Smooth muscle cell (in vitro differentiated cells): ENCODE data around the gene CPT2. TPM values are rescaled to one million over a fixed set of nuclear protein-coding genes. Genes with fewer than 3 reads are reported as not detected.

Source experiments
- DNase-seq: peaks from one replicate; lab custom pipeline; 2025; ENCODE audit not compliant: unreplicated experiment; lab: John Stamatoyannopoulos, UW
- H2AFZ ChIP-seq: fragments of 200-600 bp; sonication (generic); 2 replicates; pipeline ENCODE4 v1.6.0; 2016; ENCODE audit warnings: antibody characterized with exemption, low read depth, mild to moderate bottlenecking
- H3F3A ChIP-seq: fragments of 200-600 bp; sonication (generic); 2 replicates; pipeline ENCODE4 v1.6.0; 2017; ENCODE audit warnings: antibody characterized with exemption, low read depth
- H3K27ac ChIP-seq: fragments of 200-600 bp; sonication (generic); 2 replicates; pipeline ENCODE4 v1.5.1; 2016; ENCODE audit warnings: low read depth, mild to moderate bottlenecking
- H3K27me3 ChIP-seq: fragments of 200-600 bp; sonication (generic); 2 replicates; pipeline ENCODE4 v1.6.1; 2016; ENCODE audit warnings: low read depth, mild to moderate bottlenecking
- H3K36me3 ChIP-seq: fragments of 200-600 bp; sonication (generic); 2 replicates; pipeline ENCODE4 v1.5.1; 2016; ENCODE audit warnings: low read depth
- H3K4me1 ChIP-seq: fragments of 200-600 bp; sonication (generic); 2 replicates; pipeline ENCODE4 v1.5.1; 2016; ENCODE audit warnings: low read depth
- H3K4me2 ChIP-seq: fragments of 200-600 bp; sonication (generic); 2 replicates; pipeline ENCODE4 v1.6.0; 2016; ENCODE audit warnings: mild to moderate bottlenecking
- H3K4me3 ChIP-seq: fragments of 200-600 bp; sonication (generic); 2 replicates; pipeline ENCODE4 v1.5.1; 2016; ENCODE audit warnings: mild to moderate bottlenecking
- H3K79me2 ChIP-seq: fragments of 200-600 bp; sonication (generic); 2 replicates; pipeline ENCODE4 v1.6.0; 2016; ENCODE audit warnings: low read depth, mild to moderate bottlenecking
- H3K9ac ChIP-seq: fragments of 200-600 bp; sonication (generic); 2 replicates; pipeline ENCODE4 v1.6.0; 2016; ENCODE audit warnings: low read depth
- H3K9me3 ChIP-seq: fragments of 200-600 bp; sonication (generic); replicated peaks from 2 replicates; pipeline ENCODE4 v1.5.1; 2016; ENCODE audit warnings: low read depth
- H4K20me1 ChIP-seq: fragments of 200-600 bp; sonication (generic); 2 replicates; pipeline ENCODE4 v1.6.0; 2016; ENCODE audit warnings: low read depth
- CTCF ChIP-seq: fragments of 200-600 bp; sonication (generic); IDR thresholded peaks from 2 replicates; pipeline ENCODE4 v1.5.1; 2017; ENCODE audit warnings: borderline replicate concordance, mild to moderate bottlenecking, antibody characterized with exemption; ENCODE audit not compliant: insufficient read depth, poor library complexity, severe bottlenecking
- WGBS: methylation state at CpG from one replicate; pipeline ENCODE4 v1.1.7; 2016; ENCODE audit warnings: low lambda C conversion rate; 5-methylcytosine and 5-hydroxymethylcytosine counted together
- polyA plus RNA-seq: library from polyadenylated mRNA; unstranded; fragments of >200 nt; fragmentation: Nextera tagmentation; extraction: Ambion mirVana; gene quantifications from 2 replicates; pipeline ENCODE4 v1.2.1, GENCODE V29; 2016
- total RNA-seq: library from RNA; depleted of rRNA; stranded (reverse); fragments of >200 nt; gene quantifications from 2 replicates; pipeline ENCODE4 v1.2.3, GENCODE V29; 2014

CPT2 gene
- total and polyA plus RNA-seq, 2 experiments from 2014 or later, result 13.3 to 15.7 TPM

GRCh38 chr1:53188099-53188498 is 8.5 kb upstream of the CPT2 start:
- H2AFZ ChIP-seq, result no peak overlapping the region
- no peak for DNase-seq
- WGBS, result 86% methylated on average over 4 of the region's 4 CpGs
- no peak overlapping the region for H3K27ac ChIP-seq
- no peak for TF ChIP-seq CTCF
- no peaks in the 10 kb centered on the region for H3K79me2 ChIP-seq
- H3K4me3 ChIP-seq, result no peak overlapping the region
- peaks cover 3% of the 10 kb centered on the region for H3K4me1 ChIP-seq
- H3K9ac ChIP-seq, result no peak overlapping the region
- H3F3A ChIP-seq, result no peaks in the 10 kb centered on the region
- H3K36me3 ChIP-seq, result no peaks in the 10 kb centered on the region
- no peaks in the 10 kb centered on the region for H3K27me3 ChIP-seq
- no peaks in the 10 kb centered on the region for H3K9me3 ChIP-seq
- no peak overlapping the region for H3K4me2 ChIP-seq
- no peaks in the 10 kb centered on the region for H4K20me1 ChIP-seq

DNA sequence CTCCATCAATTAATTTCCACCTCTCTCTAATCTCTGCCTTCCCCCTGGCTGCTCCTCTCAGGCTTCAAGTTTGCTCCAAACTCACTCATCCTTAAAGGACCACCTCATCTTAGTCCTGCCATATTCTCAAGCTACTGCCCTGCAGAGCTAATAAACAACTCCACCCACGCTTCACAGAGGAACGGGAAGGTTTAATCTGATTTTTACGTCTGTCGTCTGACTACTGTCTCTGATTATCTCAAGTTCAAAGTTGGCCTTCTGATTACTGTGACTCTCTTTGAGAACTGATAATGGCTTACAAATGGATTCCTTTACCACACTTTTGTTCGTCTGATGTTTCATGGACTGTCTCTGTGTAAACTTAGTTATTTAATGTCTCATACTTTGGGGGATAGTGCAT is 7.6 kb upstream of the CPT2 start:
- no peak for TF ChIP-seq CTCF

DNA sequence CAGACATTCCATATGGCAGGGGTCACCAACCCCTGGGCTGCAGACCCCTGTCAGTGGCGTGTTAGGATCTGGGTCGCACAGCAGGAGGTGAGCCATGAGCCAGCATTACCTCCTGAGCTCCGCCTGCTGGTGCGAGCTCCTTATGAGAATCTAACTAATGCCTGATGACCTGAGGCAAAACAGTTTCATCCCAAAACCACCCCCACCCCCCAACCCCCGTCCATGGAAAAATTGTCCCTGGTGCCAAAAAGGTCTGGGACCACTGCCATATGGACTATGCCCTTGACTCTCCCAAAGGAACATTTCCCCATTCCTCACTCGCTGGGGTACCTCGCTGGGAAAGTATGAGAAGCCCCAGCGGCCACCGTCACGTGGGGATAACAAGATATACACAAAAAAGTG is 6.4 kb upstream of the CPT2 start:
- Histone ChIP-seq H4K20me1 (no peaks in the 10 kb centered on the region), H3F3A (no peaks in the 10 kb centered on the region), H3K4me1 (no peaks in the 10 kb centered on the region), H3K79me2 (no peaks in the 10 kb centered on the region), H3K27ac (no peak overlapping the region), H3K36me3 (no peaks in the 10 kb centered on the region), H3K27me3 (no peaks in the 10 kb centered on the region), H3K4me2 (no peak overlapping the region), H3K9me3 (no peaks in the 10 kb centered on the region), H3K9ac (no peak overlapping the region), H3K4me3 (no peak overlapping the region), H2AFZ (no peak overlapping the region)
- WGBS, result 84% methylated on average over 10 of the region's 10 CpGs
- no peak for TF ChIP-seq CTCF
- DNase-seq, result no peak

More for the DNA sequence above, 7.6 kb upstream of the CPT2 start:
- Histone ChIP-seq H4K20me1 (no peaks in the 10 kb centered on the region), H2AFZ (peak overlapping the region; percentile 61), H3K36me3 (no peaks in the 10 kb centered on the region), H3K9ac (no peak overlapping the region), H3K27ac (no peak overlapping the region), H3K4me3 (no peak overlapping the region), H3F3A (no peaks in the 10 kb centered on the region), H3K79me2 (no peaks in the 10 kb centered on the region), H3K9me3 (no peaks in the 10 kb centered on the region), H3K27me3 (no peaks in the 10 kb centered on the region), H3K4me1 (no peaks in the 10 kb centered on the region), H3K4me2 (no peak overlapping the region)
- WGBS, result 21% methylated on average over 5 of the region's 5 CpGs
- no peak for DNase-seq

GRCh38 chr1:53195246-53196016 is 1.2 kb upstream of the CPT2 start:
- no peak for DNase-seq
- Histone ChIP-seq H3F3A (peaks cover 11% of the 10 kb centered on the region), H3K9ac (no peak overlapping the region), H3K79me2 (no peaks in the 10 kb centered on the region), H3K4me3 (no peak overlapping the region), H3K4me1 (peaks cover 14% of the 10 kb centered on the region), H3K9me3 (no peaks in the 10 kb centered on the region), H3K4me2 (no peak overlapping the region), H3K27ac (no peak overlapping the region), H4K20me1 (no peaks in the 10 kb centered on the region), H3K27me3 (no peaks in the 10 kb centered on the region), H2AFZ (no peak overlapping the region), H3K36me3 (no peaks in the 10 kb centered on the region)
- no peak for TF ChIP-seq CTCF
- WGBS, result 92% methylated on average over 11 of the region's 11 CpGs
